Spleen (tissue), 11 donors: ENCODE results near the gene BIRC5. TPM values are rescaled to one million over a fixed set of nuclear protein-coding genes. Genes with fewer than 3 reads are reported as not detected.

Source experiments
- DNase-seq: peaks from one replicate; pipeline ENCODE4 v3.0.0-alpha.2; 2020
- H3K27ac ChIP-seq, 8 donors: fragments of 200-600 bp; sonication (generic) in 7 of 8; 1 replicate in 4 of 8; 2 replicates in 4 of 8; pipeline versions ENCODE4 v1.5.0 to v1.8.0; 2016 to 2021; ENCODE audit warnings: inconsistent platforms in 4 of 8, mild to moderate bottlenecking in 4 of 8, moderate library complexity in 1 of 8
- H3K27me3 ChIP-seq, 7 donors: fragments of 200-600 bp; sonication (generic) in 6 of 7; replicated peaks in 1 of 7; 1 replicate in 4 of 7; 2 replicates in 3 of 7; pipeline versions ENCODE4 v1.5.0 to v1.8.0; 2016 to 2021; ENCODE audit warnings: inconsistent platforms in 3 of 7, mild to moderate bottlenecking in 1 of 7
- H3K36me3 ChIP-seq, 6 donors: fragments of 200-600 bp; sonication (generic) in 5 of 6; 1 replicate in 4 of 6; 2 replicates in 2 of 6; pipeline versions ENCODE4 v1.5.0 to v1.8.0; 2016 to 2021; ENCODE audit warnings: inconsistent platforms in 2 of 6
- H3K4me1 ChIP-seq, 6 donors: fragments of 200-600 bp; sonication (generic) in 5 of 6; 1 replicate in 3 of 6; 2 replicates in 3 of 6; pipeline versions ENCODE4 v1.5.0 to v1.8.0; 2016 to 2021; ENCODE audit warnings: inconsistent platforms in 3 of 6
- H3K4me3 ChIP-seq, 8 donors: fragments of 200-600 bp; sonication (generic) in 7 of 8; 1 replicate in 4 of 8; 2 replicates in 4 of 8; pipeline versions ENCODE4 v1.5.0 to v1.8.0; 2016 to 2021; ENCODE audit warnings: inconsistent platforms in 4 of 8, mild to moderate bottlenecking in 4 of 8, moderate library complexity in 2 of 8
- H3K9me3 ChIP-seq, 8 donors: fragments of 200-600 bp; sonication (generic) in 7 of 8; 1 replicate in 4 of 8; 2 replicates in 4 of 8; pipeline versions ENCODE4 v1.5.0 to v1.8.0; 2016 to 2021; ENCODE audit warnings: inconsistent platforms in 4 of 8
- POLR2A ChIP-seq, 3 donors: fragments of 450-650 bp; IDR thresholded peaks; one replicate each; pipeline ENCODE4 v1.5.1; 2017; ENCODE audit warnings: antibody characterized with exemption in 3 of 3, mild to moderate bottlenecking in 1 of 3
- POLR2AphosphoS5 ChIP-seq, 3 donors: sonication (generic); formaldehyde crosslinking; IDR thresholded peaks; one replicate each; pipeline ENCODE4 v1.5.1; 2017; ENCODE audit warnings: antibody characterized with exemption in 3 of 3
- WGBS, 5 donors: extraction: QIAGEN DNeasy Blood & Tissue Kit in 3 of 5; methylation state at CpG; one replicate each; pipeline versions ENCODE4 v1.1.5 to v1.1.7; 2013 to 2018; 5-methylcytosine and 5-hydroxymethylcytosine counted together
- intact Hi-C: fragments of 100-400 bp; cut with DNase I; formaldehyde crosslinking; loops from one replicate; pipeline ENCODE4 v1.15.0; 2023; ENCODE audit warnings: low total_unique reads
- polyA plus RNA-seq, 3 donors: library from polyadenylated mRNA; stranded (reverse); fragments of 200-250 nt; gene quantifications; one replicate each; pipeline ENCODE4 v1.2.1, GENCODE V29; 2013
- total RNA-seq, 7 donors: library from RNA; depleted of rRNA in 3 of 7; stranded (reverse); fragments of >200 nt in 3 of 7; fragmentation: NEBNext Ultra II Directional in 4 of 7; extraction: Animal tissue kit (Norgen Biotek cat#: 25700) in 4 of 7; gene quantifications; one replicate each; pipeline versions ENCODE4 v1.1.0 to v1.2.1, GENCODE V29; 2016 to 2021
- TF ChIP-seq, protein P1 (sequence below), 11 experiments: fragments of 200-600 bp in 7 of 11; fragments of 450-650 bp in 4 of 11; sonication (generic) in 4 of 11; IDR thresholded peaks in 8 of 11; conservative IDR thresholded peaks in 3 of 11; 1 replicate in 7 of 11; 2 replicates in 4 of 11; pipeline versions ENCODE4 v1.4.0 to v1.8.0; 2016 to 2021; ENCODE audit warnings: antibody characterized with exemption in 11 of 11, inconsistent platforms in 4 of 11, mild to moderate bottlenecking in 1 of 11
- donor health status: healthy with polysubstance abuse.
- donor health status: DM: no; HTN: no; CAD: no; lungs with moderate emphysema.
- donor health status: DM: no; HTN: no; CAD: no.
- donor health status: Bipolar disorder and iron deficiency.
- donor health status: healthy.
- donor health status: DM: no; HTN: no; CAD: no.
- donor health status: DM: yes; HTN: yes; CAD: no.

The BIRC5 gene
- total and polyA plus RNA-seq, 10 donors = 2.1 to 11.9 (median 6.7) TPM

DNA sequence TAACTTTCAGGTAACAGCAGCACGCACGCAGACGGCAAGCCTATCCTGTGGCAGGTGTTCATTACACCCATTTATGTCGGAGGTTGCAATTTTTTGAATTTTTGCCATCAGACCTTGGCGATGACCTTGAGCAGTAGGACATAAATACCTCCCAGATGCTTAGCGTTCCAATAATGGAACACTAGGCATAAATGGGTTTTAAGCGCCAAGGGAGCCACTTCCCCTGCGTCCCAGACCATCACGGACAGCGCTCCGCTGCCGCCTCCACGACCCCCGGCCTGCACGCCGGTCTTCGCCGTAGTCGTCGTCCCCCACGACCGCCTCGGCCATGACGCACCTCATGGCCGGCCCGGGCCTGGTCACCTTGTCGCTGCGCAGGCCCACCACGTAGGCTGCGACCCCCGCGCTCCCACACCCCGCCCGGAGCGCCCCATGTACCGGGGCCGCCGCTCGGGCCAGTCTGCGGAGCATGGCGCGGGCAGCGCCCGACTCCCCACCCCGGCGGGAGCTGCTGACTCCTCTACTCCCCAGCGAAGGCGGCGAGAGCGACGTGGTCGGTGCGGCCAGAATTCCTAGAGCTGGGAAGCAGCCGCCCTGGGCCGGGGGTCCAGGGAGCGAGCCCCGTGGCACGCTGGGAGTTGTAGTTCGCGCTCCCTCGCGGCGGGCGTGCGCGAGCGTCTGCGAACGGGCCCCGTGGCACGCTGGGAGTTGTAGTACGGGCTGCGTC, 40.1 kb downstream of the BIRC5 start:
- H3K27ac ChIP-seq = peak overlapping the region; percentile 36 to 96 (median 90)
- WGBS, 5 donors = 2 to 4% (median 4%) methylated on average over 18 to 73 of the region's 73 CpGs
- peaks cover 0 to 7% (median 0%) of the 10 kb centered on the region in 7 donors for H3K27me3 ChIP-seq
- peak overlapping the region; percentile 53 to 99 (median 84) for H3K4me3 ChIP-seq
- no peaks in the 10 kb centered on the region for H3K36me3 ChIP-seq
- no peaks in the 10 kb centered on the region for H3K9me3 ChIP-seq
- intact Hi-C loops = loop anchor here (5.0 kb wide), 1 partner anchor 142 kb away; no protein-coding TSS in a partner anchor
- TF ChIP-seq, protein P1, sequence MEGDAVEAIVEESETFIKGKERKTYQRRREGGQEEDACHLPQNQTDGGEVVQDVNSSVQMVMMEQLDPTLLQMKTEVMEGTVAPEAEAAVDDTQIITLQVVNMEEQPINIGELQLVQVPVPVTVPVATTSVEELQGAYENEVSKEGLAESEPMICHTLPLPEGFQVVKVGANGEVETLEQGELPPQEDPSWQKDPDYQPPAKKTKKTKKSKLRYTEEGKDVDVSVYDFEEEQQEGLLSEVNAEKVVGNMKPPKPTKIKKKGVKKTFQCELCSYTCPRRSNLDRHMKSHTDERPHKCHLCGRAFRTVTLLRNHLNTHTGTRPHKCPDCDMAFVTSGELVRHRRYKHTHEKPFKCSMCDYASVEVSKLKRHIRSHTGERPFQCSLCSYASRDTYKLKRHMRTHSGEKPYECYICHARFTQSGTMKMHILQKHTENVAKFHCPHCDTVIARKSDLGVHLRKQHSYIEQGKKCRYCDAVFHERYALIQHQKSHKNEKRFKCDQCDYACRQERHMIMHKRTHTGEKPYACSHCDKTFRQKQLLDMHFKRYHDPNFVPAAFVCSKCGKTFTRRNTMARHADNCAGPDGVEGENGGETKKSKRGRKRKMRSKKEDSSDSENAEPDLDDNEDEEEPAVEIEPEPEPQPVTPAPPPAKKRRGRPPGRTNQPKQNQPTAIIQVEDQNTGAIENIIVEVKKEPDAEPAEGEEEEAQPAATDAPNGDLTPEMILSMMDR (IDR thresholded peaks at IDR 0.05 in 8 of 11, conservative IDR thresholded peaks at IDR 0.05 in 3 of 11) = peak in 3 of 11 experiments; percentile 8 to 33 (median 26)
- TF ChIP-seq POLR2A (IDR thresholded peaks at IDR 0.05) (no peak), POLR2AphosphoS5 (IDR thresholded peaks at IDR 0.05) (peak; percentile 86 to 94 (median 89))
- peaks cover 42 to 97% (median 79%) of the 10 kb centered on the region in 6 donors for H3K4me1 ChIP-seq
- peak; percentile 97 for DNase-seq

DNA sequence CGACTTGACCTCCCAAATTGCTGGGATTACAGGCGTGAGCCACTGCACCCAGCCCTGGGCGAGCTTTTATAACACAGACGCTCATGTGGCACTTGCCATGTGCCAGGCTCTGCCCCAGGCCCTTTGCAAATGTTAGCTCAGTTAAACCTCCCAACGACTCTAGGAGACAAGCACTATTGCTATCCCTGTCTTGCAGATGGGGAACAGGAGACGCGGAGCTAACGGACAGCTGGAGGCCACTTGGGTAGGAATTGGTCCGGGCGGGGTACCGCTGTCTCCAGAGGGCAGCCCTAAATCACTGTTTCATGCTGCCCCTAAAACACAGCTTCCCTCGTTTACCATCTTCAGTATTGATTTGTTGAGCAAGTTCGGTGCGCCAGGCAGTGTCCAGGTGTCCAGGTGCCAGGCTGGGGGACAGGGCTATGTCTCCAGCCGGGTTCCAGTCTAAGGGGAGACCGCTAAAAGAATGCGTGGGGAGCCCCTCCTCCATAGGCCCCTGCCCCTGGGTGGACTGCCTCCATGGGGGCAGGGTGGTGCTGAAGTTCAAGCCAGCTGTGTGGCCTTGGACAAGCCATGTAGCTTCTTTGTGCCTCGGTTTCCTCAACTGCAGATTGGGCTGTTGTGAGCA, 41.1 kb downstream of the BIRC5 start:
- no peaks in the 10 kb centered on the region for H3K9me3 ChIP-seq
- no peaks in the 10 kb centered on the region for H3K36me3 ChIP-seq
- peaks cover 0 to 10% (median 0%) of the 10 kb centered on the region in 7 donors for H3K27me3 ChIP-seq
- no peak overlapping the region for H3K4me3 ChIP-seq
- TF ChIP-seq POLR2A (IDR thresholded peaks at IDR 0.05) = no peak
- TF ChIP-seq POLR2AphosphoS5 (IDR thresholded peaks at IDR 0.05) = no peak
- TF ChIP-seq, protein P1 (IDR thresholded peaks at IDR 0.05 in 8 of 11, conservative IDR thresholded peaks at IDR 0.05 in 3 of 11) = no peak
- WGBS, 5 donors = 89 to 93% (median 91%) methylated on average over 18 of the region's 18 CpGs
- peak; percentile 77 for DNase-seq
- intact Hi-C loops = no loop called here
- H3K4me1 ChIP-seq = peaks cover 42 to 98% (median 86%) of the 10 kb centered on the region in 6 donors
- H3K27ac ChIP-seq = peak overlapping the region in 3 of 8 donors; percentile 92 to 94 (median 93)

DNA sequence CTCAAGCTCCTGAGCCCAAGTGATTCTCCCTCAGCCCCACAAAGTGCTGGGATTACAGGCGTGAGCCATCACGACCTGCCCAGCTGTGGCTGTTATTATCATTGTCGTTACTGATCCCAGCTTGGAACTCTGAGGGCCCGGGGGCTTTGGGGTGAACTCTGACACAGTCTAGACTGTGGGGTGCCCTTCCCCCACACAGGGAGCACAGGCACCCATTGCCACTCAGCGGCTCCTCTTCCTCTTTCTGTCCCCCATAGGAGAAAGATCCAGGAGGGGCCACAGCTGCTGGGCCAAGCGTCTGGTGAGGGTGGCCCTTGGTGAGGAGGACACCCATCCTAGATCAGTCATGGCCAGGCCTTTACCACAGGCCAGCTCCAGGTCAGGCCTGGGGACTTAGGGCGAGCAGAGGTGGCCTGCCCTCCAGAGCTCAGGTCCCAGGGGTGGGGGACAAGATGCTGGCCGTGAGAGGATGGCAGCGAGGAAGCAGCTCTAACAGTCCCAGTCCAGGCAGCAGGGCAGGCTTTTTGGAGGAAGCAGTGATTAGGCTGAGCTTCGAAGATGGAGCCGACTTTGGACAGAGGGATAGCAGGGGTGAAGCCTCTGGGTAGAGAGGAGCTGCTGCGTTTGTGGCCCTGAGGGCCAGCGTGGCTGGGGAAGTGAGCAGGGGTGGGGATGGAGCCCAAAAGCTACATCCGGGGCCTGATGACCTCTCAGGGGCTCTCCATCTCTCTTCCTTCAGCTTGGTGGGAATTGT, 42.1 kb downstream of the BIRC5 start:
- H3K36me3 ChIP-seq = no peaks in the 10 kb centered on the region
- H3K27ac ChIP-seq = peak overlapping the region in 4 of 8 donors; percentile 32 to 93 (median 90)
- H3K27me3 ChIP-seq = peaks cover 0 to 10% (median 0%) of the 10 kb centered on the region in 7 donors
- WGBS, 5 donors = 61 to 76% (median 64%) methylated on average over 14 of the region's 14 CpGs
- DNase-seq = peak; percentile 81
- H3K4me1 ChIP-seq = peaks cover 37 to 98% (median 82%) of the 10 kb centered on the region in 6 donors
- intact Hi-C loops = no loop called here
- TF ChIP-seq, protein P1 (IDR thresholded peaks at IDR 0.05 in 8 of 11, conservative IDR thresholded peaks at IDR 0.05 in 3 of 11) = no peak
- peak in 2 of 3 donors; percentile 4 to 34 for TF ChIP-seq POLR2AphosphoS5 (IDR thresholded peaks at IDR 0.05)
- H3K4me3 ChIP-seq = no peak overlapping the region
- H3K9me3 ChIP-seq = no peaks in the 10 kb centered on the region
